Measurements from ENCODE around the gene HCN4.
"Not testable (repeated sequence)": the region's sequence is repeated elsewhere in the genome, so short reads cannot be mapped to it uniquely, and the experiment has no call there.

The HCN4 gene

DNA sequence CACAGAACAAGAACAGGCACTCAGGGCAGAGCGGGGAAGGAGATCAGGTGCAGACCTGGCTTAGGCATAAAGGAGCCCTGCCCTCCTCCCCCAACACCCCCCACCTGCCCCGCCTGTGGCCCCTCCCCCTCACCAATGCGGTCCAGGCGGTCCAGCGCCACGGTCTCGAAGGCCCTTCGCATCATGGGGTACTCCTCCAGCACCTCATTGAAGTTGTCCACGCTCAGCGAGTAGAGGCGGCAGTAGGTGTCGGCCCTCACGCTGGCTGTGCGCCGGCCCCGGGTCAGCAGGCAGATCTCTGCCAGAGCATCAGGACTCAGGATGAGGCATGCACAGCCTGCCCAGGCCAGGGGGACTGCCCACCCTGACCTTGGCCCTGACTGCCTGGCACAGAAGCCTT, 44.8 kb downstream of the HCN4 start:
- no peak for DNase-seq

GRCh38 chr15:73323374-73323955, 45.3 kb downstream of the HCN4 start:
- DNase-seq: no peak

DNA sequence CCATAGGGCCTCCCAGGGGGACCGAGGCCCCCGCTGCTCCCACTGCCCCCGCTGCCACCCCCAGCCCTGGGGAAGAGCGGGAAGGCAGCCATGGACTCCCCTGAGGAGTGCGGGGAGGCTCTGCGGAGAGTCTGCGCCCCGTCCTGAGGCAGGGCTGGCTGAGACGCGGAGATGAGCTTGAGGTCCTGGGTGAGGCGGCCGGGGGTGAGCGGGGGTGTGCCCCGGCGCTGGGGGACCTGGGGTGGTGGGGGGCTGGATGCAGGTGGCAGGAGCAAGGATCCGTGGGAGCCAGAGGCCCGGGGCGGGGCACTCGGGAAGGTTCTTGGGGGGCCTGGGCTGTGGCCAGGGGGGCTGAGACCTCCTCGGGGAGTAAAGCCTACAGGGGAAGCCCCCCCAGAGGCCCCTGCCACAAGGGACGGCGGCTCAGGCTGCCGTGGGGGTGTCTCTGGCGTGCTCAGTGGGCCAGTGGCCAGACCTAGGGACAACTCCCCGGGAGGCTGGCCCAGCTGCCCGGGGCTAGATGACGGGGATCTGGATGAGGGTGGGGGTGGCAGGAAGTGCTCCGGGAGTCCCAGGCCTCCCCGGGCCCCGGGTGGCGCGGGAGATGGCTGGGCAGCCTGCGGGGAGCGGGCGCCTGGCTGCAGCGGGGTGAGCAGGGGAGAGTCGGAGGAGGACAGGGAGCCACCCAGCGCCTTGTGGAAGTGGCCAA, 45.9 kb downstream of the HCN4 start:
- no peak for DNase-seq

DNA sequence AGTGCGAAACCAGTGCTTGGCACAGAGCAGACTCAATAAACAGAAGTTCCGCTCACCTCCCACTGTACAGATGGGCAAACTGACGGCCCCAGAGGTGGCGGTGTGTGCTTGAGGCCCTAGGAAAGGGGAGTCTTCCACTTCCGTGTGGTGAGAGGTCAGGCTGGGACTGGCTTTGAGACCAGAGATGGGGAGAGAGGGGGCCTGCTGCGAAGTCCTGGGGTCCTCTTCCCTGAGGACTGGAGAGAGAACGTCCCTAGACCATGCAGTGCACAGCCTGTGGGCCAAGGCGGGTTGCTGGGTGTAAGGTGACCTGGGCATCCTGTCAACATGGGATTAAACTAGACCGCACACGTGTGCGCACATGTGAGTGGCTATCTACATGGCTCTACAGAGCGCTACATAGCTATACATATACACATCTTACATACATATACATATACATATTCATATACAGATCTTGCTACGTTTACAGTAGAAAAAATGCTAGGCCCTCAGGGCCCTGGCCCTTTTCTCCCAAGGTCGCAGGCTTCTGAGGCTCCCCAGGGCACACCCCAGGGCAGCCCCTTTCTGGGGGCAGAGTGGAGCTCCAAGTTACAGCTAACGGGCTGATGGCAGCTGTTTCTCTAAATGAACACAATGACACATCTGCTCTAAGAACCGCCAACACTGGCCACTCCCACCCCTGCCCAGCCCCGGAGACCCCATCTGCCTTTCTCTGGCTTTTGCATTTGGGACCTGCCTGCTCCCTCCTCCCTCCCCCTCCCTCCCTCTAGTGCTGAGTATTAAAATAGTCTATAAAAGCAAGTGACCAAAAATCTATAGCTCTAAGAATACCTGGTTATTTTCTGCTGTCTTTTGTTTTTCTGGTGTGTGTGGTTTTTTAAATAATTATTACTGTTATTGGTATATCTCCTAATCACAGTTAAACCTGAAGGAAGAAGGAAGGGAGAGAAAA, 47.0 kb downstream of the HCN4 start:
- DNase-seq: no peak

GRCh38 chr15:73320619-73321180, 48.1 kb downstream of the HCN4 start:
- no peak for DNase-seq

- DNase-seq: no peak
These were observed 49.1 kb downstream of the HCN4 start for GRCh38 chr15:73319460-73320245.

DNA sequence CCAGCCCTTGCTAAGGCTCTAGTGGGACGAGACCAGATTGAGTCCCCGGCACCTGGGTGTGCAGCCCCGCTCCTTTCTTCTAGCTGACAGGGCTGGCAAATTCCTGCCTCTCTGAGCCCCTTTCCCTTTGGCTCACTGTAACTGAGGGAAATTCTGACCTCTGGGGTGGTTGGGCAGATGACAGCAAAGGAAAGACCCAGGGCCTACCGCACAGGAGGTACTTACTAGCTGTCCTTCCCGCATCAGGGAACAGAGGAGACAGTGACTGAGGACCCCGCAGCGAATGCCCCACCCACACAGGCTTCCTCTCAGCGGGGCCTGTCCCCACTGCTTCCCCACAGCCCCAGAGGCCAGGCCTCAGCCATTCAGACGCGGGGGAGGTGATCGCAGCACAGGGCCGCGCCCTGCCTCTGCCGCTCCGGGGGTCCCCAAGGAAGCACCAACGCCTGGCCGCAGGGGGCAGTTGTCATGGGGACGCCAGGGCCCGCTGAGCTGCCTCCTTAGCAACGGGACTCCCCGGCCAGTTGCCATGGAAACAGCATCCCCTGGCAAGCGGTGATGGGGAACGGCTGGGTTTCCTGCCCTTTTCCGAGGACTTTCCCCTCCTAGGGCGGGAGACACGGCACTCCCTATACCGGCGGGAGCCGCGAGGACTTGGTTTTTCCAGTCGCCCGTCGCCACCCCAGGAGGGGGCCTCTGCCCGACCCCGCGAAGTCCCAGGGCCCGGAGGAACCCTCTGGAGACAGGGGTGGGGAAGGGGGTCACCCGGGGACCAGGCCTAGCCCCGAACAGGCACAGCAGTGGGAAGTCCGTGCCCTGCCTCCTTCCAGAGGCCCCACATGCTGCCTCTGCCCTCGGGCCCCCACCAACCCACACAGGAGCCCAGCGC, 50.1 kb downstream of the HCN4 start:
- no peak for DNase-seq

DNA sequence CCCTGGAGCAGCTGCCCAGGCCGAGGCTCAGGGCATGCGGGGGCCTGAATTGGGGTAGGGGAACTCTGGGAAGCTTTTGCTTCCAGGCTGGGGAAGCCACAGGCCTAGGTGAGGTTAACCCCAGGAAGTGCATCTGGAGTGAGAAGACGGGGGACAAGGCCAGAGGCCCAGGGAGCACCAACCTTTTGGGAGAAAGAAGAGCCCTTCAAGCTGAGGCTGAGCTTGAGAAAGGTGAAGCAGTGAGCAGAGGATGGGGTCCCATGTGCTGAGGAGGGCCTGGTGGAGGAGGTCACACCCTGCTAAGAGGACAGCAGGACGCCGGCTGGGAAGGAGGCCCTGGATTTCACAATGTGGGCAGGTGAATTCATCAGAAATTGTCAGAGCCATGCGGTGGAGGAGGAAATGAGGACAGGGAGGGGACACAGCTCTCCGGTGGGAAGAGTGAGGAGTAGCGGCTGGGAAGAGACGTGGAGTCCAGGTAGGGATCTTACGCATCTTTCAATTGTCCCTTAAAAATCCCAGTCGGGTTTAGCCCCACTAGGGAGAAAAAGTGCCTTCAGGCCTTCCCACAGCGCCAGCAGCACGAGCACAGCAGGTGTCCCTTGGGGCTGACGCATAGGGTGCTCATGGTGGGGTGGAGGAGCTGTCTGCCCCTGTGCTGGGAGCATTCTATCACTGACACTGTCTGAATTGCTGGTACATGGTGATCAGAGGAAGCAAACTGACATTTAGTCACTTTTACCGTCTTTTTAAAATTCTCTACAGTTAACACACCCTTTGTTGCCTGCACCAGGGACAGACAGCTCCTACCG, 50.9 kb downstream of the HCN4 start:
- DNase-seq: no peak

GRCh38 chr15:73313861-73314260, 54.9 kb downstream of the HCN4 start:
- no peak for DNase-seq

DNA sequence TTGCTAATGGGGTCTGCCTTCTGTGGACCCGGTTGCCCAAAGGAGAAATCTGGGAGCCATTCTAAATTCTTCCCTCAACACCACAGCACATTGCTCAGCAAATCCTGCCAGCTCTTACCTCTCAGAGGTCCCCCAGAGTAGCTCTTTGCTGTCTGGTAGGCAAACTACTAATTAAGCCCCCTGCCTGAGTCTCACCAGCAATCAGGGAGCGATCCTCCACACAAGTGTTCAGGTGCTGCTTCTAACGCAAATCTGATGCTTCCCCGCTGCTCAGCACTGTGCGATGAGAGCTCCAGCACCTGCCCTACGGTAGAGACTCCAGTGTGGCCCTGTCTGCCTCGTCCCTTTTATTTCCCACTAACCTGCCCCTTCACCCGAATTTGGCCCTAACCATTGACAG, 60.5 kb downstream of the HCN4 start:
- DNase-seq: no peak

DNA sequence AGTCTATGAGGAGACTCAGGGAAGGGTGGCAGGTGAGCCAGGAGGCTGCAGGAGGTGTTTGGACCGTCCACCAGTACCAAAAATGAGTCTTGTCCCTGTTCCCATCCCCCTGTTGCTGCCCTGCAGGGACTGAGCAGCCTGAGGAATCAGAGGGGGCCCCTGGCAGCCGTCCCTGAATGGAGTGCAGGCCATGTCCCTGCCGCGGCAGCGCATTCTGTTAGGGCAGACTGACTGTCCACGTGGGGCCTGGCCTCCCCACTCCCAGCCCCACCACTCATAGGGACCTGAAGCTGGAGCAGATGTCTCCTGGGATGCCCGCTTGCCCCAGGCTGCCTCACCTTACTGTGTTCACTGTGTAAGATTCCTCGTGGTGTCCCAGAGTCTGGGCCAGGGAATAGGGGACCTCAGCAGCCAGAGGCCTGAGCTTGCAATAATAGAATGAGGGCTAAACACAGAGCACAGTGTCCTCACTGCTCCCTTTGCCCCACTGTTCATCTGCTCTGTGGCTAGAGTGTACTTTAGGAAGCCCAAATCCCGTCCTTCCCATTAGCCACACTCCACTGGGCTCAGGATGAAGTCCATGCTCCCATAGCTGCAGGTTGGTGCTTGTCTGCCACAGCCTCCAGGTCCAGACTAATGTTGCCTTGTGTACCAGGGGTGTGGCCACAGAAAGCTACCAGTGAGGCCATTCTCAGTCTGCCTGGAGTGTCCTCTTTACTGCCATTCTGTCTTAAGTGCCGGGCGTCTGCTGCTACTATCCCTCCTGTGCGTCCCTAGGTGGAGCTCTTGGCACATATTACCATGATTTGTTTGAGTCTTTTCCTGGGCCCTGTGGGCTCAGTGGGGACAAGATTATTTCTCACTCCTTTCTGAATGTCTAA, 63.2 kb downstream of the HCN4 start:
- DNase-seq: peak; percentile 63 to 67

GRCh38 chr15:73303636-73304035, 65.1 kb downstream of the HCN4 start:
- DNase-seq: no peak

- not testable (repeated sequence) for DNase-seq
These were observed 68.5 kb downstream of the HCN4 start for GRCh38 chr15:73300286-73300685.

DNA sequence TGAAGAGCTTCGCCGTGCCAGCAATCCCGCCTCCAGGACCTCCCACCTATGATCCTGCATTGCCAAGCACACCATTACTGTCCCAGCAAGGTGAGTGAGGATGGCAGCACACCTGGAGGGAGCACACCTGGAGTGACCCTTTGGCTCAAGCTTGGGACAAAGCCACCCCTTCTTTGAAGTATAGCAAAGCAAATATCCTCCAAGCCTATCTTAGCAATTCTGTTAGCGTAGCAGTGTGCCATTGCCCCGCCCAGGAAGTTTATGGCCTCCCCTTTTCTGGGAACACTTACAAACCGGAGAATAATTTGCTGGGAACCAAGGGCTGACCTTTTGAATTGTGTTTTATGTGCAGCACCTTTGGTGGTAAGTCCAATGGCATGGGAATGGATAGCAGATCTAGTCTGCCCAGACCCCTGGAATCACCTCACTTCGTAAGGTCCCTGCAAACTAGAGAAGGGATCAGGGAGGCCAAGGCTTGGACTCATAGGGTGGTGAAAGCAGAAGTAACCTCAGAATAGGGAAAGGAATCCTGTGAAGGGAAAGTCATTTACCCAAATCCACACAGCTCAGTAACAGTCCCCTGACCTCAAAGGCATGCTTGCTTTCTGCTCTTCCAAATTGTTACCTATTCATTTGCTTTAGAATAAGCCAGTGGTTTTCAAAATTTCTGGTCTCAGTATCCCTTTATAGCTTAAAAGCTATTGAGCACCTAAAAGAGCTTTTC, 70.1 kb downstream of the HCN4 start:
- DNase-seq: no peak

DNA sequence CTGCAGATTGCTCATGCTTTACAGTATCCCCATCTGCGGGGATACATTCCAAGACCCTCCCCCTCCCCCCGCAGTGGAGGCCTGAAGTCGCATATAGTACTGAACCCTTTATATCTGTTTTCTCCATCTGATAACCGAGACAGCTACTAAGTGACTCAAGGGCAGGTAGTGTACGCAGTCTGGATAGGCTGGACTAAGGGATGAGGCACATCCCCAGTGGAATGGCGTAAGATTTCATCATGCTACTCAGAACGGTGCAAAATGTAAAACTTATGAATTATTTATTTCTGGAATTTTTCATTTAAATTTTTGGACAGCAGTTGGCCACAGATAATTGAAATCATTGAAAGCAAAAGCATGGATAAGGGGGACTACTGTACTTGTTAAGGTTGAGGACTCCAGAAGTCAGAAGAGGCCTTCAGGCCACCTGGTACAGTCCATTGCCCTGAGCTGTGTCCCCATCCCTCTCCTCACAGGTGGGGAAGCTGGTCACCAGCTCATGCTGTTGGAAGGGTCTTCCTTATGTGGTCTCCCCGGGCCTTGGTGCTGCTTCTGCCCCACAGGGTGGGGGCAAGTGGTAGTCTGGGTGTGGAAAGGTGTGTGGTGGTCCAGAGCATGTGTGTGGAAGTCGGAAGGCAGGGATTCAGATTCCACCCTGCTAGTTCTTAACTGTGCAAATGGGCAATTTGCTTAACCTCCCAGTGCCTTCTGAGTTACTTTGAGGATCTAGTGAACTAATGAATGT, 72.0 kb downstream of the HCN4 start:
- no peak for DNase-seq

GRCh38 chr15:73295630-73296286, 73.0 kb downstream of the HCN4 start:
- DNase-seq: peak; percentile 77 to 85

- no peak for DNase-seq
These were observed 75.0 kb downstream of the HCN4 start for GRCh38 chr15:73293773-73294172.

DNA sequence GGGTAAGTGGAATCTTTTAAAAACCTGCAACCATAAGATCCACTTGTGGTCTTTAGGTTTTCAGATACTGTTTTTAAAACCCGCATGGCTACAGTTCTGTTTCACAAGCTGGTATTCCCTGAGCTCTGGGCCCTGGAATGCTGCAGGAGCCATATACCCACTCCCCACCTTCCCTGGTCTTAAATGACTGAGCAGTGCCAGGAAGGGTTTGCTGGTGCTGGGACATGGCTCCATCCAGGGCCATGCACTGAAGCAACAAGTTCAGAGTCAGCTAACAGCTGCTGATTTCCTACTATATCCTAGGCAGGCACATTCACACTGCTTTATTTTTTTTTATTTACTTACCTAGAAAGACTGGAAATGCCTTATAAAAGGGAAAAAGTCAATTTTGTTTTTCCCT, 77.3 kb downstream of the HCN4 start:
- no peak for DNase-seq

Data from AML-193 (cell line).